ENCODE data around the gene ABI3BP. TPM values are rescaled to one million over a fixed set of nuclear protein-coding genes. Genes with fewer than 3 reads are reported as not detected.

The ABI3BP gene
- polyA plus RNA-seq, 3 donors, result not detected

DNA sequence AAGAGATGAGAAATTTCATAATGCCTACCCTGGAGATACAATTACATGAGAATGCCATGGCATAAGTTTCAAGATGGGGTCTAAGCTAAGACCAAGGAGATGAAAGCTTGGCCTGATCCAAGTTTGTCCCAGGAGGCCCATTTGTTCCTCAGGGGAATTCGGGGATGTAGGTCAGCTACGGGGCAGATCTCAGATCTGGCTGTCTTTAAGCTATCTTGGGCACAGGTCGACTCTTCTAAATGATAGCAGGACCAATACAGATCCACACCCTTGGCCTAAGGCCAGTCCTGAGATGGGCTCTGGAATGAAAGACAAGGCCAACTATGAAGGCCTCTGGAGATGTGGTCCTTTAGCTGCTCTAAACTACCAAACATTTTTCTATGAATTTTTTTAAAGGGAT, 16.6 kb downstream of the ABI3BP start:
- no peaks in the 10 kb centered on the region for H3K4me1 Mint-ChIP-seq

DNA sequence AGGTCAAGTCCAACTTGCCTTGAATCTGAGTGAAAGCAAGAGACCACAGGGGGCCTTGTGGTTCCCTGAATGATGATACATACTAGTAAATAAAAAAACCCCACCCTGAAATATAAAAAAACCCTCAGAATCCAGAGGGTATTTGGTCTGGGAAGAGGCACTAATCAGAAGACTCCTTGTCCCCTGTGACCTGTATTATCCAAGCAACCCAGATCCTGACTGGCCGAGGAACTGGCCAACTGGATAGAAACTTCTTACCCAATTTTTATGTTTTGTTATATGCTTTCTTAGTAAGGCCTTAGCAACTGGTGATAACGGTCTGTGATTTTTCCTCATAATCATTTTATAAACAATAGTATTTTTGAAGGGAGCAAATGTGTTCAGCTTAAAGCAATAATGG, 17.5 kb downstream of the ABI3BP start:
- Mint-ChIP-seq H3K9me3 (peaks cover 0 to 4% (median 2%) of the 10 kb centered on the region in 7 donors), H3K27ac (no peak overlapping the region), H3K27me3 (ENCODE audit: low read depth in 3 of 3) (no peaks in the 10 kb centered on the region), H3K4me1 (no peaks in the 10 kb centered on the region), H3K4me3 (no peak overlapping the region), H3K36me3 (no peaks in the 10 kb centered on the region)
- TF ChIP-seq, protein P1, sequence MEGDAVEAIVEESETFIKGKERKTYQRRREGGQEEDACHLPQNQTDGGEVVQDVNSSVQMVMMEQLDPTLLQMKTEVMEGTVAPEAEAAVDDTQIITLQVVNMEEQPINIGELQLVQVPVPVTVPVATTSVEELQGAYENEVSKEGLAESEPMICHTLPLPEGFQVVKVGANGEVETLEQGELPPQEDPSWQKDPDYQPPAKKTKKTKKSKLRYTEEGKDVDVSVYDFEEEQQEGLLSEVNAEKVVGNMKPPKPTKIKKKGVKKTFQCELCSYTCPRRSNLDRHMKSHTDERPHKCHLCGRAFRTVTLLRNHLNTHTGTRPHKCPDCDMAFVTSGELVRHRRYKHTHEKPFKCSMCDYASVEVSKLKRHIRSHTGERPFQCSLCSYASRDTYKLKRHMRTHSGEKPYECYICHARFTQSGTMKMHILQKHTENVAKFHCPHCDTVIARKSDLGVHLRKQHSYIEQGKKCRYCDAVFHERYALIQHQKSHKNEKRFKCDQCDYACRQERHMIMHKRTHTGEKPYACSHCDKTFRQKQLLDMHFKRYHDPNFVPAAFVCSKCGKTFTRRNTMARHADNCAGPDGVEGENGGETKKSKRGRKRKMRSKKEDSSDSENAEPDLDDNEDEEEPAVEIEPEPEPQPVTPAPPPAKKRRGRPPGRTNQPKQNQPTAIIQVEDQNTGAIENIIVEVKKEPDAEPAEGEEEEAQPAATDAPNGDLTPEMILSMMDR (IDR thresholded peaks at IDR 0.05), result no peak
- no peaks in the 10 kb centered on the region for H3K4me1 ChIP-seq (ENCODE audit: control insufficient read depth in 1 of 2, insufficient read depth in 2 of 2, low read length in 2 of 2)
- no peaks in the 10 kb centered on the region for H4K20me1 ChIP-seq (ENCODE audit: insufficient read depth, low read length)
- no peaks in the 10 kb centered on the region for H3K27me3 ChIP-seq (ENCODE audit: control insufficient read depth in 2 of 2, insufficient read depth in 2 of 2, low read length in 2 of 2)
- WGBS (ENCODE audit: insufficient coverage), result no CpG with 5 or more reads among the region's 2 CpGs
- no peaks in the 10 kb centered on the region for H3K9me3 ChIP-seq (replicated peaks in 1 of 2; ENCODE audit: control insufficient read depth in 1 of 2, insufficient read depth in 1 of 2, low read length in 2 of 2)
- no peak for DNase-seq
- no peak overlapping the region for H3K9ac ChIP-seq (ENCODE audit: insufficient read depth, low read length, poor library complexity, severe bottlenecking)
- H3K79me2 ChIP-seq (ENCODE audit: insufficient read depth, low read length), result no peaks in the 10 kb centered on the region
- no peak overlapping the region for H3K27ac ChIP-seq (ENCODE audit: low read depth in 1 of 2, low read length in 2 of 2)
- no peaks in the 10 kb centered on the region for H3K36me3 ChIP-seq (replicated peaks in 1 of 2; ENCODE audit: control insufficient read depth in 1 of 2, insufficient read depth in 2 of 2, low read length in 2 of 2)
- no peak overlapping the region for H3K4me3 ChIP-seq (replicated peaks in 1 of 3; ENCODE audit: low read depth in 2 of 3, low read length in 3 of 3)
- no peak overlapping the region for H3K4me2 ChIP-seq (replicated peaks; ENCODE audit: extremely low read depth, low read length, poor library complexity, severe bottlenecking)
- no peak overlapping the region for H2AFZ ChIP-seq (ENCODE audit: insufficient read depth, low read depth, low read length, poor library complexity, severe bottlenecking)
- intact Hi-C loops (cut with micrococcal nuclease), result no loop called here

More for the DNA sequence above, 16.6 kb downstream of the ABI3BP start:
- no peak for DNase-seq
- TF ChIP-seq, protein P1 (IDR thresholded peaks at IDR 0.05), result no peak
- Mint-ChIP-seq H3K27ac (no peak overlapping the region), H3K4me3 (no peak overlapping the region), H3K9me3 (peaks cover 0 to 4% (median 2%) of the 10 kb centered on the region in 7 donors), H3K27me3 (ENCODE audit: low read depth in 3 of 3) (no peaks in the 10 kb centered on the region), H3K36me3 (no peaks in the 10 kb centered on the region)
- 97% methylated on average over 3 of the region's 3 CpGs for WGBS (ENCODE audit: insufficient coverage)
- intact Hi-C loops (cut with micrococcal nuclease), result no loop called here
- H3K9me3 ChIP-seq (replicated peaks in 1 of 2; ENCODE audit: control insufficient read depth in 1 of 2, insufficient read depth in 1 of 2, low read length in 2 of 2), result no peaks in the 10 kb centered on the region
- H3K4me3 ChIP-seq (replicated peaks in 1 of 3; ENCODE audit: low read depth in 2 of 3, low read length in 3 of 3), result no peak overlapping the region
- no peaks in the 10 kb centered on the region for H4K20me1 ChIP-seq (ENCODE audit: insufficient read depth, low read length)
- no peak overlapping the region for H3K27ac ChIP-seq (ENCODE audit: low read depth in 1 of 2, low read length in 2 of 2)
- H2AFZ ChIP-seq (ENCODE audit: insufficient read depth, low read depth, low read length, poor library complexity, severe bottlenecking), result no peak overlapping the region
- no peaks in the 10 kb centered on the region for H3K79me2 ChIP-seq (ENCODE audit: insufficient read depth, low read length)
- no peak overlapping the region for H3K9ac ChIP-seq (ENCODE audit: insufficient read depth, low read length, poor library complexity, severe bottlenecking)
- H3K4me2 ChIP-seq (replicated peaks; ENCODE audit: extremely low read depth, low read length, poor library complexity, severe bottlenecking), result no peak overlapping the region
- no peaks in the 10 kb centered on the region for H3K36me3 ChIP-seq (replicated peaks in 1 of 2; ENCODE audit: control insufficient read depth in 1 of 2, insufficient read depth in 2 of 2, low read length in 2 of 2)
- no peaks in the 10 kb centered on the region for H3K27me3 ChIP-seq (ENCODE audit: control insufficient read depth in 2 of 2, insufficient read depth in 2 of 2, low read length in 2 of 2)
- H3K4me1 ChIP-seq (ENCODE audit: control insufficient read depth in 1 of 2, insufficient read depth in 2 of 2, low read length in 2 of 2), result no peaks in the 10 kb centered on the region

Measured in CD14-positive monocyte (primary cell).